Astrocyte (in vitro differentiated cells and primary cell): Measurements from ENCODE around the gene LRP1B. TPM values are rescaled to one million over a fixed set of nuclear protein-coding genes. Genes with fewer than 3 reads are reported as not detected.

Experiments
- DNase-seq: peaks from one replicate; pipeline ENCODE4 v3.0.0-alpha.2; 2010; ENCODE audit warnings: low read depth
- FAIRE-seq: peaks from 2 replicates; lab custom pipeline; 2011; peaks lifted over from hg19 to GRCh38; lab: Jason Lieb, UNC
- H2AFZ ChIP-seq: 2 replicates; pipeline ENCODE4 v1.6.0; 2012; ENCODE audit warnings: low read depth, low read length, inconsistent platforms
- H3K27ac ChIP-seq: 2 replicates; pipeline ENCODE4 v1.5.1; 2011; ENCODE audit warnings: low read depth, low read length, inconsistent platforms
- H3K27me3 ChIP-seq: 2 replicates; pipeline ENCODE4 v1.6.0; 2011; ENCODE audit warnings: low read length, inconsistent platforms; ENCODE audit not compliant: insufficient read depth
- H3K36me3 ChIP-seq: 2 replicates; pipeline ENCODE4 v1.5.1; 2011; ENCODE audit warnings: low read length, inconsistent platforms; ENCODE audit not compliant: insufficient read depth
- H3K4me1 ChIP-seq: 2 replicates; pipeline ENCODE4 v1.5.1; 2011; ENCODE audit warnings: low read length, inconsistent platforms; ENCODE audit not compliant: insufficient read depth
- H3K4me2 ChIP-seq: 2 replicates; pipeline ENCODE4 v1.6.0; 2012; ENCODE audit warnings: low read length, inconsistent platforms
- H3K4me3 ChIP-seq: 2 replicates; pipeline ENCODE4 v1.5.1; 2011; ENCODE audit warnings: low read depth, mild to moderate bottlenecking, low read length, inconsistent platforms; ENCODE audit not compliant: insufficient read depth
- H3K79me2 ChIP-seq: 2 replicates; pipeline ENCODE4 v1.6.0; 2012; ENCODE audit warnings: mild to moderate bottlenecking, low read length, inconsistent platforms; ENCODE audit not compliant: insufficient read depth
- H3K9ac ChIP-seq: 2 replicates; pipeline ENCODE4 v1.6.0; 2012; ENCODE audit warnings: mild to moderate bottlenecking, low read length, inconsistent platforms
- H3K9me3 ChIP-seq: 2 replicates; pipeline ENCODE4 v1.5.1; 2012; ENCODE audit warnings: low read depth, mild to moderate bottlenecking, low read length, inconsistent platforms; ENCODE audit not compliant: insufficient read depth
- H4K20me1 ChIP-seq: 2 replicates; pipeline ENCODE4 v1.6.0; 2012; ENCODE audit warnings: low read length, inconsistent platforms; ENCODE audit not compliant: insufficient read depth
- H3K27ac Mint-ChIP-seq: one replicate; pipeline ENCODE4 v1.8.0; 2021; ENCODE audit warnings: mild to moderate bottlenecking, mixed read lengths; ENCODE audit not compliant: unreplicated experiment
- H3K27me3 Mint-ChIP-seq: one replicate; pipeline ENCODE4 v1.8.0; 2021; ENCODE audit warnings: low read depth, mixed read lengths; ENCODE audit not compliant: unreplicated experiment
- H3K36me3 Mint-ChIP-seq: one replicate; pipeline ENCODE4 v1.8.0; 2021; ENCODE audit warnings: low read depth, mixed read lengths; ENCODE audit not compliant: unreplicated experiment
- H3K4me1 Mint-ChIP-seq: one replicate; pipeline ENCODE4 v1.8.0; 2021; ENCODE audit warnings: low read depth, mixed read lengths; ENCODE audit not compliant: unreplicated experiment
- H3K4me3 Mint-ChIP-seq: one replicate; pipeline ENCODE4 v1.8.0; 2021; ENCODE audit warnings: mild to moderate bottlenecking, moderate library complexity, mixed read lengths; ENCODE audit not compliant: unreplicated experiment
- H3K9me3 Mint-ChIP-seq: one replicate; pipeline ENCODE4 v1.8.0; 2021; ENCODE audit warnings: mild to moderate bottlenecking, mixed read lengths; ENCODE audit not compliant: unreplicated experiment
- EZH2 ChIP-seq: IDR thresholded peaks from 2 replicates; pipeline ENCODE4 v1.6.1; 2012; ENCODE audit warnings: mild to moderate bottlenecking, low read length, inconsistent platforms; ENCODE audit not compliant: insufficient read depth
- total RNA-seq: library from RNA; stranded (reverse); gene quantifications from 2 replicates; pipeline ENCODE4 v1.2.1, GENCODE V29; 2021
- TF ChIP-seq, protein P1 (sequence below): IDR thresholded peaks from 2 replicates; pipeline ENCODE4 v1.5.1; 2011; ENCODE audit warnings: low read depth, mild to moderate bottlenecking, inconsistent platforms, low read length, moderate library complexity; ENCODE audit not compliant: insufficient read depth

The LRP1B gene
- total RNA-seq, 1 donor from 2014 or later = 1.5 TPM

DNA sequence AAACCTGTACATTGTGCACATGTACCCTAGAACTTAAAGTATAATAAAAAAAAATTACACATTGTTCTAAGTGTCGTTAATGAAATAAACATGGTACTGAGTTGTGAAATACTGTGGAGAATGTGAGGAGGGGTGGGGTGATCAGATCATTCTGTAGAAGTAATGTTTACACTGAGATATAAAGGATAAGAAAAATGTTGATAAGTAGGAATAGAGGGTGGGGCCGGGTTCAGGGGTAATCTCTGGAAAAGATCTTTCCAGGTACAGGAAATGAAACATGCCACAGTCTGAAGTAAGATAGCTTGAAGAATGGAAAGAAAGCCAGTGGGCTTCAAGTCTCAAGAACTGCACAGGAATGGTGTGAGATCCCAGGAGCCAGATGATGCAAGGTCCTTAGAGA is 1482.4 kb downstream of the LRP1B start:
- H3K4me1 Mint-ChIP-seq = peaks cover 13% of the 10 kb centered on the region
- TF ChIP-seq, protein P1, sequence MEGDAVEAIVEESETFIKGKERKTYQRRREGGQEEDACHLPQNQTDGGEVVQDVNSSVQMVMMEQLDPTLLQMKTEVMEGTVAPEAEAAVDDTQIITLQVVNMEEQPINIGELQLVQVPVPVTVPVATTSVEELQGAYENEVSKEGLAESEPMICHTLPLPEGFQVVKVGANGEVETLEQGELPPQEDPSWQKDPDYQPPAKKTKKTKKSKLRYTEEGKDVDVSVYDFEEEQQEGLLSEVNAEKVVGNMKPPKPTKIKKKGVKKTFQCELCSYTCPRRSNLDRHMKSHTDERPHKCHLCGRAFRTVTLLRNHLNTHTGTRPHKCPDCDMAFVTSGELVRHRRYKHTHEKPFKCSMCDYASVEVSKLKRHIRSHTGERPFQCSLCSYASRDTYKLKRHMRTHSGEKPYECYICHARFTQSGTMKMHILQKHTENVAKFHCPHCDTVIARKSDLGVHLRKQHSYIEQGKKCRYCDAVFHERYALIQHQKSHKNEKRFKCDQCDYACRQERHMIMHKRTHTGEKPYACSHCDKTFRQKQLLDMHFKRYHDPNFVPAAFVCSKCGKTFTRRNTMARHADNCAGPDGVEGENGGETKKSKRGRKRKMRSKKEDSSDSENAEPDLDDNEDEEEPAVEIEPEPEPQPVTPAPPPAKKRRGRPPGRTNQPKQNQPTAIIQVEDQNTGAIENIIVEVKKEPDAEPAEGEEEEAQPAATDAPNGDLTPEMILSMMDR = no peak
- no peak for TF ChIP-seq EZH2
- Histone ChIP-seq H3K4me2 (no peak overlapping the region), H2AFZ (no peak overlapping the region), H3K4me3 (no peak overlapping the region), H3K27ac (no peak overlapping the region), H3K79me2 (no peaks in the 10 kb centered on the region), H3K36me3 (no peaks in the 10 kb centered on the region), H3K9ac (no peak overlapping the region), H3K27me3 (no peaks in the 10 kb centered on the region), H3K4me1 (peaks cover 4% of the 10 kb centered on the region), H3K9me3 (no peaks in the 10 kb centered on the region), H4K20me1 (no peaks in the 10 kb centered on the region)
- H3K27me3 Mint-ChIP-seq = no peaks in the 10 kb centered on the region
- H3K4me3 Mint-ChIP-seq = no peak overlapping the region
- DNase-seq (no peak), FAIRE-seq (no peak)
- H3K9me3 Mint-ChIP-seq = no peaks in the 10 kb centered on the region
- H3K36me3 Mint-ChIP-seq = no peaks in the 10 kb centered on the region
- H3K27ac Mint-ChIP-seq = no peak overlapping the region

DNA sequence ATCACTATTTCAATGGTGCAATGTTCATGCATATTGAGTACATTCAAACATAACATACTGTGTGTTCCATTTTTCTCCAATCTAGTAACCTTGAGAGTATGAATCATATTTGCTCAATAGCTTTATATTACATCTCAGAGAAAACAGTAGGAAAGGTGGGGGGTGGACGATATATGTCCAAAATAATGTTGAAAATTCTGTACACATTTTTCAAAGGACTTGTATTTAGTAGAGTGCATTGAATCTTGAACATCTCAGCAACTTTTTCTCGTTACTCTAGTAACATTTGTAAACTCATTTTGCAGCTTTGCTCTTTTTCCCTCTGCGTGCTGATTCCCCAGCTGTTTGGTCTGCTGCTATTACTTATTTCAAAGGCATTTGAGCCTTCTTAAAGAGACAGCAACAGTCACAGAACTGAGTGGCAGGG is 1487.0 kb downstream of the LRP1B start:
- H3K4me1 ChIP-seq = peaks cover 4% of the 10 kb centered on the region
- no peaks in the 10 kb centered on the region for H3K27me3 Mint-ChIP-seq
- no peaks in the 10 kb centered on the region for H4K20me1 ChIP-seq
- peak overlapping the region; percentile 18 for H3K27ac Mint-ChIP-seq
- H3K4me3 Mint-ChIP-seq = no peak overlapping the region
- TF ChIP-seq EZH2 = no peak
- TF ChIP-seq, protein P1 = no peak
- no peaks in the 10 kb centered on the region for H3K79me2 ChIP-seq
- H3K4me3 ChIP-seq = peak overlapping the region; percentile 30
- no peaks in the 10 kb centered on the region for H3K27me3 ChIP-seq
- H2AFZ ChIP-seq = peak overlapping the region; percentile 2
- H3K9ac ChIP-seq = peak overlapping the region; percentile 4
- FAIRE-seq (no peak), DNase-seq (peak; percentile 44)
- no peaks in the 10 kb centered on the region for H3K36me3 ChIP-seq
- H3K27ac ChIP-seq = no peak overlapping the region
- peaks cover 6% of the 10 kb centered on the region for H3K4me1 Mint-ChIP-seq
- H3K9me3 Mint-ChIP-seq = no peaks in the 10 kb centered on the region
- peak overlapping the region; percentile 74 for H3K4me2 ChIP-seq
- H3K36me3 Mint-ChIP-seq = no peaks in the 10 kb centered on the region
- H3K9me3 ChIP-seq = no peaks in the 10 kb centered on the region

DNA sequence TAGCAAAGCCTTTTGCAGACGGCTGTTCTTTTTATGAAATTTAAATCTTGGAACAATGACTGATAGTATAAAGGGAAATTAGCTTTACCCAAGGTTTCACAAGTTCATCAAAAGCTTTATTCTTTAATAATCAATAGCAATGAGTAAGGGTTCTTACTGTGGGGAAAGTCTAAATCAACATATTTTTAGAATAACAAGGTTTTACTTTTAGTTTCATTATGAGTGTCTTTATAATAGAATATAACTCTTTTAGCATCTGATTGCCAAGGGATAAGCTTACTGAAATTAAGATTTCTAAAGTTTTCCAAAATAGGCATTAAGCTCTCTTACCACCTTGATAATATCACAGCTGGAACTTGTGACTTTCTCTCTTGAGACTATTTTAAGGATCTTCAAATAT is 1489.7 kb downstream of the LRP1B start:
- no peaks in the 10 kb centered on the region for H3K27me3 Mint-ChIP-seq
- TF ChIP-seq, protein P1 = no peak
- TF ChIP-seq EZH2 = no peak
- H3K27ac Mint-ChIP-seq = no peak overlapping the region
- H3K4me3 Mint-ChIP-seq = no peak overlapping the region
- DNase-seq (no peak), FAIRE-seq (no peak)
- Histone ChIP-seq H4K20me1 (no peaks in the 10 kb centered on the region), H3K79me2 (no peaks in the 10 kb centered on the region), H3K4me3 (no peak overlapping the region), H3K4me1 (peaks cover 4% of the 10 kb centered on the region), H2AFZ (no peak overlapping the region), H3K36me3 (no peaks in the 10 kb centered on the region), H3K27me3 (no peaks in the 10 kb centered on the region), H3K27ac (no peak overlapping the region), H3K9ac (no peak overlapping the region), H3K9me3 (no peaks in the 10 kb centered on the region), H3K4me2 (no peak overlapping the region)
- H3K36me3 Mint-ChIP-seq = no peaks in the 10 kb centered on the region
- no peaks in the 10 kb centered on the region for H3K9me3 Mint-ChIP-seq
- H3K4me1 Mint-ChIP-seq = peaks cover 6% of the 10 kb centered on the region
